ENCODE data around the gene EMCN. TPM values are rescaled to one million over a fixed set of nuclear protein-coding genes. Genes with fewer than 3 reads are reported as not detected.

EMCN gene
- total and polyA plus RNA-seq, 2 of the 8 experiments (the other 6 are each of a cell fraction or from before 2014, with no cell fraction given): not detected

- Histone ChIP-seq H3K9ac (replicated peaks in 1 of 4; ENCODE audit: extremely low read depth in 1 of 4, low read depth in 3 of 4, low read length in 3 of 4) (no peak overlapping the region), H2BK12ac (ENCODE audit: low read depth, low read length) (no peak overlapping the region), H2BK5ac (ENCODE audit: low read depth, low read length) (no peak overlapping the region), H3K79me2 (ENCODE audit: control insufficient read depth in 1 of 2, insufficient read depth in 2 of 2, low read length in 2 of 2) (no peaks in the 10 kb centered on the region), H3K79me1 (ENCODE audit: low read depth, low read length) (no peaks in the 10 kb centered on the region), H3K18ac (ENCODE audit: extremely low read depth, low read length) (no peak overlapping the region), H2BK120ac (replicated peaks; ENCODE audit: low read depth, low read length) (no peak overlapping the region), H4K8ac (ENCODE audit: extremely low read depth, insufficient read depth, low read length) (no peak overlapping the region), H3K14ac (ENCODE audit: insufficient read length) (no peak overlapping the region), H3K4me3 (ENCODE audit: extremely low read depth in 1 of 4, insufficient read depth in 2 of 4, low read depth in 3 of 4, low read length in 4 of 4) (no peak overlapping the region), H2BK20ac (ENCODE audit: low read length) (no peak overlapping the region), H3K23ac (ENCODE audit: insufficient read length) (no peak overlapping the region), H3K27ac (ENCODE audit: low read depth, low read length) (no peak overlapping the region), H4K91ac (replicated peaks; ENCODE audit: insufficient read length, low read length) (no peak overlapping the region), H4K5ac (ENCODE audit: insufficient read length, low read depth, low read length) (no peak overlapping the region), H3K4me2 (ENCODE audit: insufficient read depth in 1 of 2, low read depth in 2 of 2, low read length in 2 of 2) (no peak overlapping the region), H4K20me1 (replicated peaks in 1 of 2; ENCODE audit: control insufficient read depth in 1 of 2, insufficient read depth in 2 of 2, low read length in 2 of 2) (no peaks in the 10 kb centered on the region), H2AFZ (ENCODE audit: low read length) (no peak overlapping the region; the same call in 1 of the 2 replicates), H3K27me3 (replicated peaks in 1 of 4; ENCODE audit: control insufficient read depth in 3 of 4, extremely low read depth in 1 of 4, insufficient read depth in 3 of 4, low read length in 3 of 4) (no peaks in the 10 kb centered on the region), H2BK15ac (ENCODE audit: low read length) (no peak overlapping the region), H3K23me2 (ENCODE audit: low read depth, low read length) (no peaks in the 10 kb centered on the region), H3K4ac (replicated peaks; ENCODE audit: insufficient read length, low read depth, low read length) (no peak overlapping the region), H3K56ac (replicated peaks; ENCODE audit: insufficient read length, low read depth, low read length) (no peak overlapping the region), H3K36me3 (ENCODE audit: control insufficient read depth in 2 of 4, insufficient read depth in 4 of 4, low read length in 3 of 4) (no peaks in the 10 kb centered on the region), H3K9me3 (ENCODE audit: insufficient read depth in 2 of 2, low read depth in 1 of 2, low read length in 1 of 2) (peaks cover 0 to 8% of the 10 kb centered on the region in 2 experiments; a peak in 1 of 4 replicates), H3K4me1 (replicated peaks in 1 of 4; ENCODE audit: control insufficient read depth in 3 of 4, insufficient read depth in 4 of 4, low read length in 3 of 4) (no peaks in the 10 kb centered on the region), H2AK5ac (ENCODE audit: low read depth, low read length) (no peak overlapping the region)
- TF ChIP-seq CTBP2 (IDR thresholded peaks at IDR 0.05; ENCODE audit: borderline replicate concordance, insufficient read depth, insufficient read length, low read length) (no peak), TCF12 (IDR thresholded peaks at IDR 0.05; ENCODE audit: low read depth, low read length) (no peak), RXRA (IDR thresholded peaks at IDR 0.05; ENCODE audit: insufficient read depth, low read depth, low read length) (no peak), SAP30 (IDR thresholded peaks at IDR 0.05; ENCODE audit: insufficient read depth, insufficient replicate concordance, low read length) (no peak), SRF (IDR thresholded peaks at IDR 0.05; ENCODE audit: low read depth, low read length) (no peak)
- ChIA-PET POLR2A (ENCODE audit: partially characterized antibody) (no interaction called here), CTCF (ENCODE audit: partially characterized antibody) (interaction anchor here (1.1 to 1.6 kb wide), 2 partner anchors 11 to 20 kb away, joined by 4 to 5 read pairs; no protein-coding TSS in a partner anchor)
- DNase-seq (ENCODE audit: low read depth in 1 of 2, low spot score in 2 of 2): no peak
- WGBS, 2 experiments (ENCODE audit: extremely low coverage in 1 of 2, insufficient coverage in 1 of 2, insufficient read length in 1 of 2, insufficient replicate concordance in 2 of 2, low coverage in 1 of 2, low lambda C conversion rate in 2 of 2, missing lambda C conversion rate in 1 of 2): 95% methylated on average over 1 of the region's 1 CpG; no CpG with 5 or more reads in 1 of the 2 experiments
- no peak for FAIRE-seq
Measured at GRCh38 chr4:100360211-100360610, 157.6 kb downstream of the EMCN start.
